ENCODE data around the gene TWNK. TPM values are rescaled to one million over a fixed set of nuclear protein-coding genes. Genes with fewer than 3 reads are reported as not detected.

The TWNK gene
- total RNA-seq, 1 experiment from 2014 or later, result 14.5 TPM

- Histone ChIP-seq H3K79me2 (ENCODE audit: low read length) (peaks cover 33% of the 10 kb centered on the region), H3K36me3 (ENCODE audit: insufficient read depth, low read length) (peaks cover 11% of the 10 kb centered on the region; the same call in 1 of the 2 replicates), H3K4me1 (ENCODE audit: low read length) (peaks cover 24% of the 10 kb centered on the region), H3K27ac (ENCODE audit: low read length) (no peak overlapping the region), H3K9me2 (replicated peaks; ENCODE audit: insufficient read depth, low read length) (no peaks in the 10 kb centered on the region), H3K27me3 (ENCODE audit: low read length) (no peaks in the 10 kb centered on the region), H4K20me1 (ENCODE audit: insufficient read depth, low read depth, low read length) (peaks cover 7% of the 10 kb centered on the region), H2AFZ (ENCODE audit: low read length) (no peak overlapping the region), H3K4me2 (ENCODE audit: low read depth, low read length, poor library complexity, severe bottlenecking) (no peak overlapping the region), H3K9me3 (ENCODE audit: low read length) (no peaks in the 10 kb centered on the region), H3K9ac (ENCODE audit: low read length) (no peak overlapping the region), H3K4me3 (ENCODE audit: low read length) (no peak overlapping the region)
- DNase-seq, result no peak
Measured at GRCh38 chr10:100983868-100984671, 3.3 kb upstream of the TWNK start.

GRCh38 chr10:100984672-100985177 lies 2.6 kb upstream of the TWNK start:
- Histone ChIP-seq H4K20me1 (ENCODE audit: insufficient read depth, low read depth, low read length) (peaks cover 12% of the 10 kb centered on the region), H2AFZ (ENCODE audit: low read length) (no peak overlapping the region), H3K27ac (ENCODE audit: low read length) (no peak overlapping the region), H3K4me2 (ENCODE audit: low read depth, low read length, poor library complexity, severe bottlenecking) (no peak overlapping the region), H3K4me3 (ENCODE audit: low read length) (no peak overlapping the region), H3K79me2 (ENCODE audit: low read length) (peaks cover 39% of the 10 kb centered on the region), H3K9ac (ENCODE audit: low read length) (no peak overlapping the region), H3K27me3 (ENCODE audit: low read length) (no peaks in the 10 kb centered on the region), H3K4me1 (ENCODE audit: low read length) (peaks cover 30% of the 10 kb centered on the region), H3K9me2 (replicated peaks; ENCODE audit: insufficient read depth, low read length) (no peaks in the 10 kb centered on the region), H3K36me3 (ENCODE audit: insufficient read depth, low read length) (peaks cover 17% of the 10 kb centered on the region; the same call in 1 of the 2 replicates), H3K9me3 (ENCODE audit: low read length) (no peaks in the 10 kb centered on the region)
- no peak for DNase-seq

- no peaks in the 10 kb centered on the region for H3K9me3 ChIP-seq (ENCODE audit: low read length)
- no peaks in the 10 kb centered on the region for H3K27me3 ChIP-seq (ENCODE audit: low read length)
- no peak overlapping the region for H2AFZ ChIP-seq (ENCODE audit: low read length)
- H3K4me1 ChIP-seq (ENCODE audit: low read length), result peaks cover 32% of the 10 kb centered on the region
- H3K4me3 ChIP-seq (ENCODE audit: low read length), result no peak overlapping the region
- DNase-seq, result no peak
- H3K36me3 ChIP-seq (ENCODE audit: insufficient read depth, low read length), result peaks cover 22% of the 10 kb centered on the region; the same call in 1 of the 2 replicates
- H3K4me2 ChIP-seq (ENCODE audit: low read depth, low read length, poor library complexity, severe bottlenecking), result peak overlapping the region; percentile 89
- H3K79me2 ChIP-seq (ENCODE audit: low read length), result peaks cover 43% of the 10 kb centered on the region
- no peak overlapping the region for H3K27ac ChIP-seq (ENCODE audit: low read length)
- no peak overlapping the region for H3K9ac ChIP-seq (ENCODE audit: low read length)
- H4K20me1 ChIP-seq (ENCODE audit: insufficient read depth, low read depth, low read length), result peaks cover 13% of the 10 kb centered on the region
- H3K9me2 ChIP-seq (replicated peaks; ENCODE audit: insufficient read depth, low read length), result no peaks in the 10 kb centered on the region
Measured at GRCh38 chr10:100985336-100985735, 2.0 kb upstream of the TWNK start.

GRCh38 chr10:100986623-100986951 lies 756 bp upstream of the TWNK start:
- no peak for DNase-seq
- Histone ChIP-seq H3K9me2 (replicated peaks; ENCODE audit: insufficient read depth, low read length) (no peaks in the 10 kb centered on the region), H2AFZ (ENCODE audit: low read length) (peak overlapping the region; percentile 23), H3K27me3 (ENCODE audit: low read length) (no peaks in the 10 kb centered on the region), H3K4me2 (ENCODE audit: low read depth, low read length, poor library complexity, severe bottlenecking) (peak overlapping the region; percentile 89), H3K36me3 (ENCODE audit: insufficient read depth, low read length) (peaks cover 29% of the 10 kb centered on the region; the same call in 1 of the 2 replicates), H3K79me2 (ENCODE audit: low read length) (peaks cover 46% of the 10 kb centered on the region), H3K4me3 (ENCODE audit: low read length) (peak overlapping the region; percentile 94), H3K4me1 (ENCODE audit: low read length) (peaks cover 32% of the 10 kb centered on the region), H4K20me1 (ENCODE audit: insufficient read depth, low read depth, low read length) (peaks cover 17% of the 10 kb centered on the region), H3K27ac (ENCODE audit: low read length) (no peak overlapping the region), H3K9me3 (ENCODE audit: low read length) (no peaks in the 10 kb centered on the region), H3K9ac (ENCODE audit: low read length) (peak overlapping the region; percentile 85)

- Histone ChIP-seq H3K4me1 (ENCODE audit: low read length) (peaks cover 32% of the 10 kb centered on the region), H3K79me2 (ENCODE audit: low read length) (peaks cover 46% of the 10 kb centered on the region), H3K9me3 (ENCODE audit: low read length) (no peaks in the 10 kb centered on the region), H3K4me2 (ENCODE audit: low read depth, low read length, poor library complexity, severe bottlenecking) (peak overlapping the region; percentile 89), H3K9ac (ENCODE audit: low read length) (peak overlapping the region; percentile 85), H3K36me3 (ENCODE audit: insufficient read depth, low read length) (peaks cover 29% of the 10 kb centered on the region; the same call in 1 of the 2 replicates), H4K20me1 (ENCODE audit: insufficient read depth, low read depth, low read length) (peaks cover 17% of the 10 kb centered on the region), H3K4me3 (ENCODE audit: low read length) (peak overlapping the region; percentile 94), H3K27ac (ENCODE audit: low read length) (peak overlapping the region; percentile 46; the same call in 1 of the 2 replicates), H3K27me3 (ENCODE audit: low read length) (no peaks in the 10 kb centered on the region), H3K9me2 (replicated peaks; ENCODE audit: insufficient read depth, low read length) (no peaks in the 10 kb centered on the region), H2AFZ (ENCODE audit: low read length) (no peak overlapping the region)
- no peak for DNase-seq
Measured at GRCh38 chr10:100987685-100988049, 324 bp downstream of the TWNK start.

GRCh38 chr10:100988166-100988565 lies 823 bp downstream of the TWNK start:
- Histone ChIP-seq H3K9me3 (ENCODE audit: low read length) (no peaks in the 10 kb centered on the region), H3K79me2 (ENCODE audit: low read length) (peaks cover 46% of the 10 kb centered on the region), H3K27me3 (ENCODE audit: low read length) (no peaks in the 10 kb centered on the region), H4K20me1 (ENCODE audit: insufficient read depth, low read depth, low read length) (peaks cover 17% of the 10 kb centered on the region), H3K27ac (ENCODE audit: low read length) (peak overlapping the region; percentile 46; the same call in 1 of the 2 replicates), H3K36me3 (ENCODE audit: insufficient read depth, low read length) (peaks cover 29% of the 10 kb centered on the region; the same call in 1 of the 2 replicates), H3K4me1 (ENCODE audit: low read length) (peaks cover 32% of the 10 kb centered on the region), H3K4me2 (ENCODE audit: low read depth, low read length, poor library complexity, severe bottlenecking) (peak overlapping the region; percentile 89), H3K9ac (ENCODE audit: low read length) (peak overlapping the region; percentile 85), H3K4me3 (ENCODE audit: low read length) (peak overlapping the region; percentile 94), H3K9me2 (replicated peaks; ENCODE audit: insufficient read depth, low read length) (no peaks in the 10 kb centered on the region), H2AFZ (ENCODE audit: low read length) (no peak overlapping the region)
- DNase-seq, result no peak

- no peak overlapping the region for H3K27ac ChIP-seq (ENCODE audit: low read length)
- H3K79me2 ChIP-seq (ENCODE audit: low read length), result peaks cover 46% of the 10 kb centered on the region
- H3K9me2 ChIP-seq (replicated peaks; ENCODE audit: insufficient read depth, low read length), result no peaks in the 10 kb centered on the region
- no peaks in the 10 kb centered on the region for H3K9me3 ChIP-seq (ENCODE audit: low read length)
- no peak overlapping the region for H3K9ac ChIP-seq (ENCODE audit: low read length)
- no peak overlapping the region for H2AFZ ChIP-seq (ENCODE audit: low read length)
- no peak for DNase-seq
- H3K27me3 ChIP-seq (ENCODE audit: low read length), result no peaks in the 10 kb centered on the region
- peaks cover 29% of the 10 kb centered on the region; the same call in 1 of the 2 replicates for H3K36me3 ChIP-seq (ENCODE audit: insufficient read depth, low read length)
- H4K20me1 ChIP-seq (ENCODE audit: insufficient read depth, low read depth, low read length), result peaks cover 17% of the 10 kb centered on the region
- peak overlapping the region; percentile 94; the same call in 1 of the 2 replicates for H3K4me3 ChIP-seq (ENCODE audit: low read length)
- peak overlapping the region; percentile 89 for H3K4me2 ChIP-seq (ENCODE audit: low read depth, low read length, poor library complexity, severe bottlenecking)
- peaks cover 32% of the 10 kb centered on the region for H3K4me1 ChIP-seq (ENCODE audit: low read length)
Measured at GRCh38 chr10:100989088-100989487, 1.7 kb downstream of the TWNK start.

- peaks cover 10% of the 10 kb centered on the region; the same call in 1 of the 2 replicates for H4K20me1 ChIP-seq (ENCODE audit: insufficient read depth, low read depth, low read length)
- no peak overlapping the region for H3K9ac ChIP-seq (ENCODE audit: low read length)
- no peaks in the 10 kb centered on the region for H3K9me2 ChIP-seq (replicated peaks; ENCODE audit: insufficient read depth, low read length)
- H3K27ac ChIP-seq (ENCODE audit: low read length), result no peak overlapping the region
- peaks cover 21% of the 10 kb centered on the region; the same call in 1 of the 2 replicates for H3K36me3 ChIP-seq (ENCODE audit: insufficient read depth, low read length)
- no peaks in the 10 kb centered on the region for H3K9me3 ChIP-seq (ENCODE audit: low read length)
- no peak overlapping the region for H3K4me2 ChIP-seq (ENCODE audit: low read depth, low read length, poor library complexity, severe bottlenecking)
- H3K4me3 ChIP-seq (ENCODE audit: low read length), result no peak overlapping the region
- H3K4me1 ChIP-seq (ENCODE audit: low read length), result peaks cover 28% of the 10 kb centered on the region
- peak; percentile 55 for DNase-seq
- H2AFZ ChIP-seq (ENCODE audit: low read length), result no peak overlapping the region
- peaks cover 12% of the 10 kb centered on the region for H3K79me2 ChIP-seq (ENCODE audit: low read length)
- no peaks in the 10 kb centered on the region for H3K27me3 ChIP-seq (ENCODE audit: low read length)
Measured at GRCh38 chr10:100993986-100994708, 6.8 kb downstream of the TWNK start.
